NCI-H526 treated with DMSO at 0.1 percent for 48 hours (cell line): Measurements from ENCODE around the gene GUCA2B.
A peak's percentile ranks its signal among the peaks of the same experiment; 100 is the strongest.

Experiments
- DNase-seq: peaks from one replicate; lab custom pipeline; 2025; lab: John Stamatoyannopoulos, UW

The GUCA2B gene

GRCh38 chr1:42143896-42144710 is 9.1 kb upstream of the GUCA2B start:
- no peak for DNase-seq

GRCh38 chr1:42144711-42145388 is 8.4 kb upstream of the GUCA2B start:
- DNase-seq: no peak

GRCh38 chr1:42145389-42145716 is 7.9 kb upstream of the GUCA2B start:
- no peak for DNase-seq

GRCh38 chr1:42145764-42146625 is 7.2 kb upstream of the GUCA2B start:
- no peak for DNase-seq

- DNase-seq: peak; percentile 68
These were observed 6.4 kb upstream of the GUCA2B start for GRCh38 chr1:42146626-42147320.

GRCh38 chr1:42148166-42148565 is 5.0 kb upstream of the GUCA2B start:
- DNase-seq: no peak

GRCh38 chr1:42150651-42151050 is 2.6 kb upstream of the GUCA2B start:
- no peak for DNase-seq

- DNase-seq: no peak
These were observed 1.1 kb upstream of the GUCA2B start for GRCh38 chr1:42152119-42152518.

- no peak for DNase-seq
These were observed 414 bp downstream of the GUCA2B start for GRCh38 chr1:42153624-42154023.

- DNase-seq: no peak
These were observed 1.5 kb downstream of the GUCA2B start for GRCh38 chr1:42154685-42155084.

GRCh38 chr1:42155362-42155761 is 2.2 kb downstream of the GUCA2B start:
- no peak for DNase-seq

- peak; percentile 19 for DNase-seq
These were observed 4.5 kb downstream of the GUCA2B start for GRCh38 chr1:42157667-42158066.

GRCh38 chr1:42158189-42158588 is 5.0 kb downstream of the GUCA2B start:
- no peak for DNase-seq

GRCh38 chr1:42162181-42162580 is 9.0 kb downstream of the GUCA2B start:
- DNase-seq: no peak

GRCh38 chr1:42163114-42163513 is 9.9 kb downstream of the GUCA2B start:
- DNase-seq: no peak

- DNase-seq: no peak
These were observed 10.6 kb downstream of the GUCA2B start for GRCh38 chr1:42163536-42164503.

GRCh38 chr1:42164551-42165420 is 11.6 kb downstream of the GUCA2B start, which contains the start of gene GUCA2A:
Gene GUCA2A (minus strand): TSS chr1:42164745. CDS start chr1:42164712, 33 bp downstream.
- no peak for DNase-seq

GRCh38 chr1:42165511-42166210 is 12.5 kb downstream of the GUCA2B start:
- DNase-seq: peak; percentile 22
